ENCODE results near the gene COL24A1.
"Not testable (repeated sequence)": the region's sequence is repeated elsewhere in the genome, so short reads cannot be mapped to it uniquely, and the experiment has no call there.

The COL24A1 gene

DNA sequence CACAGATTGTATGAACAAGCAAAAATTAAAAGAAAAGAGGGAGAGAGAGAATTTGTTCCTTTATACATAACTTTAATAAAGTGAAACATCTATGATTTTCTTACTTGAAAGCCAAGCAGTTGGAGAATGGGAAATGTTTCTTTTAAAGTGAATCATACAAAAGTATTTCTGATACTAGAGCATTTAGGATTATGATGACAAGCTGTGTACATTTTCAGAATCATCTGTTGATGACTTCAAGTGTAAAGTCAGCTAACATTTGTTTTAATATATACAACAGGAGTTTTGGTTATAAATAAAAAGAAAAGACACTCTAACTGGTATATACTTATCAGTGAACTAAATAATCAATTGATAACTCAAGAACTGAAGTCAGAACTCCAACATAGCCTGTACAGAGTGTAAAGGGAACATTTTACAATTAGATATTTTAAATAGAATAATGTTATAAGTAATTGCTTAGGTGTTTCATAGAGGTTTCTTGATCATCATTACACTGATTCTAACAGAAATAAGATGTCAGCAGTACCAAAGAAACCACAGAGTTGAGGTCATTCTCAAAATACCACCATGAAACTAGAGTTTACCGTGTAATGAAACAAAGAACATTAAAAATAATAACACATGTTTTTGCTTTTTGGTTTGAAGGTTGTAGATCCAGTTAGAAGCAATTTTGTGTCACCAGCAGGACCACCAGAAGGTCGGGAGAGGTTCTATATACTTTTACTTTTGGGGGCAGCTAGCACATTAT is 103.4 kb downstream of the COL24A1 start:
- no peak for DNase-seq
- in situ Hi-C loops (cut with HindIII; ENCODE audit: low pct_ligation_motif_present, low pct_unique_long_range_greater_than_20kb, low sequenced_read_pairs): no loop called here

DNA sequence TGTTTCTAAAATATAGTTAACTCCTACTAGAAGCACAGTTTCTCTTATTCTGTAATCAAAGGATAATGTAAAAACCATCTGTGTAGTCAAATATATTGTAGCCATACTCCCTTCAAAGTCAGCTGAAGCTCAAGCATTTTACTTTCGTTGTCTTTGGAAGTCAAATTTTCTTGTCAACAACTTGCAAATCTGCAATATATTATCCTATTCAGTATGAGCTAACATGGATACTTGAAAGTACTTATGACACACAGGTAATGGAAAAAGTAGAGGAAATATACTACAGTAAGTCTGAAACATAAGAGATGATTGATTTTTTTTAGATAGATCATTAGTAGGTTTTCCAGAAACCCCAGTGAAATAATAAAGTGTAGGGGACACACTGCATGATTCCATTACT is 121.5 kb downstream of the COL24A1 start:
- in situ Hi-C loops (cut with HindIII; ENCODE audit: low pct_ligation_motif_present, low pct_unique_long_range_greater_than_20kb, low sequenced_read_pairs): no loop called here
- DNase-seq: no peak

DNA sequence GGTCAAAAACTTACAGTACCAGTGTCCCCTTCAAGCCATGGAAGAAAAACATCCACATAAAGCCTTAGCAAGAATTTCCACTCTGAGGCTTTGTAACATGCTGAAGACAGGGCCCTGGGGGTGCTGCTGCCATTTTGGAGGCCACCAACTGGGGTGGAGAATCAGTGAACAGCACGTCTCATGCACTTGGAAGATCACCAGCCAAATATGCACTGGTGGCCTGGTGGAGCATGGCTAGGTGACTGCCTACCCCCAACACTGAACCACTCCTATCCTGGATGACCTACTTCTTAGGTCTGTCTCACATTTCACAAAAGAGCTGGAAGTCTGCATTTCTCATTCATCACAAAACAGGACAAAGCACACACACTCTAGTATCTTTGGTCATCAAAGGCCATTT is 126.4 kb downstream of the COL24A1 start:
- DNase-seq: no peak
- in situ Hi-C loops (cut with HindIII; ENCODE audit: low pct_ligation_motif_present, low pct_unique_long_range_greater_than_20kb, low sequenced_read_pairs): no loop called here

DNA sequence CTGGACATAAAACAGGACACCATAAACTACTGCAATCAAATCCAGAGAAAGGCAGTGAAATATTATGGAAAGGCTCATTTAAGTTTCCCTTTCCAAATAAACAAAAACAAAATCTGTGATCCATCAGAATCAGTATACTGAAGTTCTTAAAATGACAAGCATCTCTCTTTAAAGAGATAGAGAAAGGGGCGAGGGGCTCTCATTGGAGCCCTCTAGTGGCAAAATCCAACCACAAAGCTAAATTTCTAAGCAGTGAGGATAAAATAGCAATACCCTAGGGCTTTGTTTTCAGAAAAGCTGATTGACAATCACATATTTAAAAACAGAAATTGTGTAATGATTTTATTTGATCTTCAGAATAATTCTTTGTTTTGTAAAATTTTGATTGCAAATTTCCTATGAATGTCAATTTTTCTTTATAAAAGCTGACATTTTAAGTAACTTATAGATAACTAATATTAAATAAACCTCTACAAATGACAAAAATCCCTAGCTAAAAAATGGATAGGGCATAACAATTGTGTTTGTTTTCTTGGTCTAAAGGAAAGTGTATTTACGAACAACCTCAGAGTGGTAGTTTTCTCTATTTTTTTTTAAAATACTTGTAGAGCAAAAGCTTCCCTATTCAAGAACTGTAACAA is 138.2 kb downstream of the COL24A1 start:
- in situ Hi-C loops (cut with HindIII; ENCODE audit: low pct_ligation_motif_present, low pct_unique_long_range_greater_than_20kb, low sequenced_read_pairs): no loop called here
- peak; percentile 47 for DNase-seq

DNA sequence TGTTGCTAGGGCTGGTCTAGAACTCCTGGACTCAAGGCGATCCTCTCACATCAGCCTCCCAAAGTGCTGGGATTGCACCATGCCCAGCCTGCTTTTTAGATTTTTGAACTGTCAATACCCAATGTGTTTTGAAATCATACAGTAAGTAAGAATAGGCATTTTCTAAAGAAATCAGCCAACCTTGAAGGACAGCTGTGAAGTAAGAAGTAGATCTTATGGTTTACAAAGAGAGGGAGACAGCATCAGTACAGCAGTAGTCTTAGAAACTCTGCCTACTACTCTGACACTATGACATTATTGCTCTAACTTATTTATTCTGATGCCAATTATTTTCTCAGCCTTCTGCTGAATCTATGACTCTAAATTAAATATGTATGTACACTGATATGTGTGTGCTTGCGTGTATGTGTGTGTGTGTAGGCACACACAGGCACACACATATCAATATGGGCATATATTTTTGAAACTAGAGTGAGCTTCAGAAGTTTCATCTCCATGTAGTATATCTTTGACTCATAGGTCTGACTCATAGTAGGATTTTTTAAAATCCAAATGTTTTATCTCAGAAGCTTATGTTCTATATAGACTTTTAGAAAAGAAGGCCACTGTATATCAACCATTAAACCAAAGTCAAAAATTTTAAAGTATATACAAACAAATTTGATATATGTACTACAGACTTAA is 140.4 kb downstream of the COL24A1 start:
- in situ Hi-C loops (cut with HindIII; ENCODE audit: low pct_ligation_motif_present, low pct_unique_long_range_greater_than_20kb, low sequenced_read_pairs): no loop called here
- DNase-seq: no peak

DNA sequence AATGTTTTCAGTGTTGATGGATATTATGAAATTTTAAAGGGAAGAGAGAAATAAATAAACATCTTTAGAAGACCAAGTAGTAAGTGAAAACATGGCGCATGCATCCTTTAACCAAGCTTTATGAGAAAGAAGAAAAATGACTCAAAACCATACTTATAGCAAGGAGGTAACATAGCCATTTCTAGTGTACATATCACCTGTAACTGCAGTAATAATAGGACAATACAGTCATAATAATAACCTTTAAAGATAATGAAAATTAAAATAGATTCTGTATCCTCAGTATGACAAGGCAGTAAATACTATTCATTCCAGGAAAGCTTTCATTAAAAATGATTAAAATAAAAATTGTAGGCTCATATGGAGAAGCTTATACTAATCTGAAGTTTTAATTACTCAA is 141.2 kb downstream of the COL24A1 start:
- no peak for DNase-seq
- in situ Hi-C loops (cut with HindIII; ENCODE audit: low pct_ligation_motif_present, low pct_unique_long_range_greater_than_20kb, low sequenced_read_pairs): no loop called here

DNA sequence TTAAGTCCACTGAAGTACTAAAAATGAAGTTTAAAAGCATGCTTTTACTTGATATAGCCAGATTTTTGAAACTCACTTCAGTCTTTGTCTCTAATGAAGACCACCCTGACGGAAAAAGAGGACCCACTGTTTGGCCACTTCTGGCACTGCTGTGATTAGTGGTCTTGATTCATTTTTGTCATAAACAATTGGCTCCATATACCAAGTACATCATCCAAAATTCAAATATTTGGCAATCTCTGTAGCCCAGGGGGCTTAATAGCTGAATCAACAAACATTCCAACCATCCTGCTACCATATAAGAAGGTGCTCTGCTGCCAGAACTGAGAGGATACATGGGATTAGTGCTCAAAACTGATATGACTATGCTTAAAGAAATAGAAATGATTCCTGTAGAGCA is 156.0 kb downstream of the COL24A1 start:
- DNase-seq: no peak
- in situ Hi-C loops (cut with HindIII; ENCODE audit: low pct_ligation_motif_present, low pct_unique_long_range_greater_than_20kb, low sequenced_read_pairs): no loop called here

DNA sequence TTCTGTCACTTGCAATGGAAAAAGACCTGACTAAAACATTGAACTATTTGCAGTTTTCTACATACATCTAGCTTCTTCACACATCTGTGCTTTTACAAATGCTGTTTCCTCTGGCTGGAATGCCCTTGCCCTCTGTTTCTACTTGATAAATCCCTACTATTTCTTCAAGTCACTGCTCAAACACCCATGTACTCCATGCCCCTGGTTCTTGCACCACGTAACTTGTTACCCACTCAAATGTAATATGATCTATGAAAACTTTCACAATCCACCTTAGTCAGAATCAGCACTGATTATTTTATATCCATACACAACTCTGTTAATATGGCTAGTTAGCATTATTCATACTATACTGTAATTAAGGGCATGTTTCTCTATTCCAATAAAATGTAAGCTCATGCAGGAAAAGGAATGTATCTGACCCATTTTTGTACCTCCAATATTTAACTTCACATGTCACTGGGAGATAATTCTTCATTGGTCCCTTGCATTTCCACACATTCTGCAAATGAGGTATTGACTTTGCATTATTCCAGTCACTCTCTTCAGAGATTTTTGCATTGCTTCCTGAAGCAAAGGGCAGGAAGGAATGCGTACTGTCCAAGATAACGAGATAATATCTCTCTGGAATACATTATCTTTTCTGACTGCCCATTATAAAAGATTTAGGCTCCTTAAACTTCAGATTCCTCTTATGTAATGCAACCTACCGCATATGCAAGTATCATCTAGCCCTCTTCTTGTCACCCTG is 158.3 kb downstream of the COL24A1 start:
- in situ Hi-C loops (cut with HindIII; ENCODE audit: low pct_ligation_motif_present, low pct_unique_long_range_greater_than_20kb, low sequenced_read_pairs): no loop called here
- DNase-seq: no peak

DNA sequence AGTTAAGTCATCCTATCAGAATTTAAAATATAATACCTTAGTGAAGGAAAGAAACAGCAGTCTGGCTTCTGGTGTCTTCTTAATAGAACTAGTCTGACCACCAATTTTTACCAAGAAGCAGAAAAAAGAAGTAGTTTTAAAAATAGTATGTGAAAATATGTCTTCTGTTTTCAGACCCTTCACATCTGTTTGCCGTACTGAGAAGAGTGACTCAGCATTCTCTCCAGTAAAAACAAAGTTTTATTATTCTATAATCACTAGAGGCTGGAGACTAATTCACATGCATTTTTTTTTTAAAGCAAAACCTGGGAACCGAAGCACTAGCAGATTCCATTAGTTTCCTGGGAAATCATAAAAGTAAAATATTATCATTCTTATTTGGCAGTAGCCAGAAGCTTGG is 163.8 kb downstream of the COL24A1 start:
- in situ Hi-C loops (cut with HindIII; ENCODE audit: low pct_ligation_motif_present, low pct_unique_long_range_greater_than_20kb, low sequenced_read_pairs): no loop called here
- no peak for DNase-seq

DNA sequence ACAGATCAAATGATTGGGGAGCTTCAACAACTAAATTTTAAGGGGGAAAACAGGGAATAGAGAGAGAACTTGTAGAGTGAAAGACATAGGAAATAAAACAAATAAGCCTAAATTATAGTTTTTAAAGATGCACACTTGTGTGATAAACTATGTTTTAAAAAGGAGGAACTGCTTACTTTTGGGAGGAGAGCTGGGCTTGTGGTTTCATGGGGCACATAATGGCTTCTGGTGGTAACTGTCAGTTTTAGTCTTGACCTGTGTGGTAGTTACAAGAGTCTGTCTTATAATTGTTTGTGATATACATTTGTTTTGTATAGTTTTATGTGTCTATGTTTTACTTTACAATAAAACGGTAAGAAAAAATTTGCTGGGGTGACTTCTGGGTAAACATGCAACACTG is 165.3 kb downstream of the COL24A1 start:
- no peak for DNase-seq
- in situ Hi-C loops (cut with HindIII; ENCODE audit: low pct_ligation_motif_present, low pct_unique_long_range_greater_than_20kb, low sequenced_read_pairs): no loop called here

DNA sequence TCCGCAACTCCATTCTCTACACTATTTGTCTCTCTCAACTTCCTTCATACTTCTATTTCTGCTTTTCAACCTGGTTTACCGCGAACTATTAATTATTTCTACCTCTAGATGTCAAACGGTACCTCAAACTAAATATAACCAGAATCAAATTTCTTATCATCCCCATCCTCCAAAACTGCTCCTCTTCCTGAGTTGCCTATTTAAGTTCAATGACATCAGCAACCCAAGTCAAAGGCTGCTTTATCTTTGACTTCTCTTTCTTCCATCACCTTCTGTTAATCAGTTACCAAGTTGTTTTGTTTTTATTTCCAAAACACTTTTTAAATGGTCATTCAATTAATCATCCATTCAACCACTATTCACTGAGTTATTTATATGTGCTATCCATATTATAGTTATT is 171.9 kb downstream of the COL24A1 start:
- DNase-seq: no peak
- in situ Hi-C loops (cut with HindIII; ENCODE audit: low pct_ligation_motif_present, low pct_unique_long_range_greater_than_20kb, low sequenced_read_pairs): no loop called here

DNA sequence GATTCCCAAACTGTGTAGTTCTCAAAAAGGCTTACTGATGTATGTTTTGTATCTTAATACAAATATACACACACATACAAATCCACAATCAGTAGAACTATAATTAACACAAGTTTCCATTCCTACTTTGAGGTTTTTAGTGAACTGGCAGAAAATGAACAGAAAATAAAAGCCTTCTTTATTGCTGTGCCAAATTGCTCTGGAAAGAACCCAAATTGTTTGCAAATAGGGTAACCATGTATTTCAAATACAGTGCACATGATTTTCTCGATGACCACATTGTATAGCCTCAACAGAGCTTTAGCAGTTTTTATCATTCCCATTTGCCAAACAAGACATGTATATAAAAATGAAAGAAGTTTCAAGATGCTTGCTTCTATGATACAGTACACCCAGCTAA is 173.3 kb downstream of the COL24A1 start:
- in situ Hi-C loops (cut with HindIII; ENCODE audit: low pct_ligation_motif_present, low pct_unique_long_range_greater_than_20kb, low sequenced_read_pairs): no loop called here

DNA sequence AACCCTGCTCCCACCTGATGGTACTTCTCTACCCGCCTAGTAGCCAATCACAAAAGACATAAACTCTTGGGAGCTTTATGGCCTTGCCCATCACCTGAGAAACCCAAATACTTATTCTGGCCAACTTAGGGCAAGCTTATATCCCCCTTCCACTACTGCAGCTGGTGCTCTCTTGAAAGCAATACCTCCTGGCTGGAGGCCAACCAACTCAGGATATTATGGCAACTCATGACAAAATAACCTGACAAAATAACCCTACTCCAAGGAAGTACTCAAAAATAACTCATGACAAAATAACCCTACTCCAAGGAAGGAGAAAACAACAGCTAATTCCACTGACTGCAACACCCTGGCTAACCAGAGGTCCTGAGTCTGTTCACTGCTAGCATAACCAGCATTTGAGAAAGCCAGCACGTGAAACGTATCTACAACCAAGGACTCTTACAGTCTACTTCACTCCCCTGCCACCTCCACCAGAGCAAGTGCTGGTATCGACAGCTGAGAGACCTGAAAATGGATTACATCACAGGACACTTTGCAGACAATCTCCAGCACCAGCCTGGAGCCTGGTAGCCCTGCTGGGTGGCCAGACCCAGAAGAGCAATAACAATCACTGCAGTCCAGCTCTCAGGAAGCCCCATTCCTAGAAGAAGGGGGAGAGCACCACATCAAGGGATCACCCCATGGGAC is 179.9 kb downstream of the COL24A1 start:
- in situ Hi-C loops (cut with HindIII; ENCODE audit: low pct_ligation_motif_present, low pct_unique_long_range_greater_than_20kb, low sequenced_read_pairs): no loop called here
- no peak for DNase-seq

More for the DNA sequence above, 173.3 kb downstream of the COL24A1 start:
- no peak for DNase-seq

DNA sequence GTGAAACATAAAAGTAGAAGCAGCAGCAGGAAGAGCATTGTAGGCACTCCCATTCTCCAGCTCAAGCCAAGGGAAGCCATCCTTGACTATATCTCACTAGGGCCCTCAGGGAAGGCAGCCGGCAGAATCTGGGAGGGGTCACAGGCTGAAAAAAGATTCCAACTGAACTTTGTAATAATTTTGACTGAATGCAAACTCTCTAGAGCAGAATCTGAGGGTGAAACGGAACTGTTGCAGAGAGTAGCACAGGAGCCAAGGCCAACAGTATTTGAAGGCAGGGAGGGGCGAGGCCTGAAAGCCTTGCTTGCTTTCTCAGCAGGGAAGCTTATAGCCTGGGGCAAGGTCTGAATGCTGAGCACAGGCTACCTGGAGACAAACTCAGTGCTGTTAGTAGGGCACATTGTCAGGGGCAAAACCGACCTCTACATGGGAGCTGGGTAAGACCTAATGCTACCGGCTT is 180.6 kb downstream of the COL24A1 start:
- no peak for DNase-seq
- in situ Hi-C loops (cut with HindIII; ENCODE audit: low pct_ligation_motif_present, low pct_unique_long_range_greater_than_20kb, low sequenced_read_pairs): no loop called here

DNA sequence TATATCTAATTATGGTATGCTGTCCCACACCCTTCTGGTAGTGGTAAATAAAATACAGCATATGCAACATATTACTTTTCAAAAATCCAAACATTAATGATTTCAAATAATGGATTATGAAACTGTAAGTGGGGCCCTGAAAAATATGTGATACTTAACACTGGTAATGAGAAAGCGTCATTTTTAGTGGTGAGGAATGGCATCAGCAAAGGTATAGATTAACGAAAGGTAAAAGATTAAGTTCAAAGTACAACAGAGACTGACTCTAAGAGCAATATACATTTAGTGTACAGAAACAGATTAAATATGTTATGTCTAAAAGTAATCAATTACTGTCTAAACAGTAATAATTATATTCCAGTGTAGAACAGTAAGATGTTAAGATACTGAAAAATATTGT is 194.1 kb downstream of the COL24A1 start:
- in situ Hi-C loops (cut with HindIII; ENCODE audit: low pct_ligation_motif_present, low pct_unique_long_range_greater_than_20kb, low sequenced_read_pairs): no loop called here
- DNase-seq: no peak

DNA sequence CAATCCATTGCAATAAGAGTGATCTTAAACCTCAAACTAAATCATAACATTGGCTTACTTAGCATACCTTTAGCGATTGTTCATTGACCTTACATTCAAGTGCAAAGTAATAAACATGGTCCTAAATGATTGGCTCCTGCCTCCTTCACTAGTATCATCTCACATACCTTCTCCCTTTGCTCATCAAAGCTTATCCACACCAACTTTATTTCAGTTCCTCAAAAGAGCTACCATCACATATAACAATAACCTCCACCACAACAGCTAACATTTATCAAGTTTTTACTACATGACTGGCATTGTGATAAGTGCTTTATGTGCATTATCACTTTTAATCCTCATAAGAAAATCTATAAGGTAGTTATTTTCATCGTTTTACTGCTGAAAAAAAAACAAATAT is 198.8 kb downstream of the COL24A1 start:
- in situ Hi-C loops (cut with HindIII; ENCODE audit: low pct_ligation_motif_present, low pct_unique_long_range_greater_than_20kb, low sequenced_read_pairs): no loop called here
- no peak for DNase-seq

DNA sequence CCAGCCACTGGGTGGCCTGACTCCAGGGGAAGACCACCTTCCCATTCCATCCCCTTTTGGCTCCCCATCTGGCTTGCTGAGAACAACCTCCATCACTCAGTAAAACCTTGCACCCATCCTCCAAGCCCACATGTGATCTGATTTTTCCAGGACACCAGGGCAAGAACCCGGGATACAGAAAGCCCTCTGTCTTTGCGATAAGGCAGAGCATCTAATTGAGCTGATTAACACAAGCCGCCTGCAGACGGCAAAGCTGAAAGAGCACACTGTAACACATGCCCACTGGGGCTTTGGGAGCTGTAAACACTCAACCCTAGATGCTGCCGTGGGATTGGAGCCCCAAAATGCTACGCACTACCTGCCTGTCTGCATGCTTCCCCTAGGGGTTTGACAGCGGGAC is 201.4 kb downstream of the COL24A1 start:
- in situ Hi-C loops (cut with HindIII; ENCODE audit: low pct_ligation_motif_present, low pct_unique_long_range_greater_than_20kb, low sequenced_read_pairs): not testable (repeated sequence)

DNA sequence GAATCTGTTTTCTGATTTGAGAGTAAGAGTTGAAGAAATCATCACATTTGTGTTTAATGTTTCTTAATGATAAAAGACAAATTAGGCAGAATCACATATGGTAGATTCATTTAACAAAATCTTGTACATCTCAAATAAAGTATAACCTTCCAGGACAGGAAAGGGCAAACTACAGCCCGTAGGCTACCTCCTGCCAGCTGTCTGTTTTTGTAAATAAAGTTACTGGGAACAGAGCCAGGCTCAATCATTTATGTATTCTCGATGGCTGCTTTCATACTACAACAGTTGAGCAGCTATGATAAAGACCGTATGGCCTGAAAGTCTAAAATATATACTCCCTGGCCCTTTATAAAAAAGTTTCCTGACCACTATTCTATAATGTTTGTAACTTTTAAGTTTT is 204.1 kb downstream of the COL24A1 start:
- in situ Hi-C loops (cut with HindIII; ENCODE audit: low pct_ligation_motif_present, low pct_unique_long_range_greater_than_20kb, low sequenced_read_pairs): no loop called here
- no peak for DNase-seq

More for the DNA sequence above, 201.4 kb downstream of the COL24A1 start:
- not testable (repeated sequence) for DNase-seq

Measured in ACHN (cell line).